HEK293 (cell line): ENCODE data around the gene ADA.

Experiments used
- CTCF ChIP-seq: fragments of 450-650 bp; formaldehyde crosslinking; IDR thresholded peaks from 2 replicates; pipeline ENCODE4 v1.5.1; 2016; ENCODE audit warnings: missing biosample characterization, missing genetic modification characterization
- MYNN ChIP-seq: fragments of 450-650 bp; formaldehyde crosslinking; IDR thresholded peaks from 2 replicates; pipeline ENCODE4 v1.5.1; 2016; ENCODE audit warnings: missing biosample characterization, missing genetic modification characterization, borderline replicate concordance
- REST ChIP-seq: fragments of 450-650 bp; formaldehyde crosslinking; IDR thresholded peaks from 2 replicates; pipeline ENCODE4 v1.5.1; 2016; ENCODE audit warnings: missing biosample characterization, missing genetic modification characterization
- ZBTB1 ChIP-seq: fragments of 450-650 bp; formaldehyde crosslinking; IDR thresholded peaks from 2 replicates; pipeline ENCODE4 v1.5.1; 2016; ENCODE audit warnings: missing biosample characterization, missing genetic modification characterization
- ZBTB21 ChIP-seq: fragments of 450-650 bp; formaldehyde crosslinking; IDR thresholded peaks from 2 replicates; pipeline ENCODE4 v1.5.1; 2017; ENCODE audit warnings: missing biosample characterization, missing genetic modification characterization
- ZNF324 ChIP-seq: fragments of 450-650 bp; formaldehyde crosslinking; IDR thresholded peaks from 2 replicates; pipeline ENCODE4 v1.5.1; 2016; ENCODE audit warnings: missing biosample characterization, missing genetic modification characterization
- ZNF335 ChIP-seq: fragments of 450-650 bp; formaldehyde crosslinking; conservative IDR thresholded peaks from 2 replicates; pipeline ENCODE4 v1.5.1; 2016; ENCODE audit warnings: missing biosample characterization, missing genetic modification characterization
- ZNF341 ChIP-seq: fragments of 450-650 bp; formaldehyde crosslinking; IDR thresholded peaks from 2 replicates; pipeline ENCODE4; 2016; ENCODE audit warnings: low read depth, missing biosample characterization, missing genetic modification characterization
- ZNF416 ChIP-seq: fragments of 450-650 bp; formaldehyde crosslinking; IDR thresholded peaks from 2 replicates; pipeline ENCODE4 v1.5.1; 2016; ENCODE audit warnings: missing biosample characterization, missing genetic modification characterization
- ZNF488 ChIP-seq: fragments of 450-650 bp; formaldehyde crosslinking; IDR thresholded peaks from 2 replicates; pipeline ENCODE4 v1.5.1; 2016; ENCODE audit warnings: missing biosample characterization, missing genetic modification characterization
- ZNF76 ChIP-seq: fragments of 450-650 bp; formaldehyde crosslinking; IDR thresholded peaks from 2 replicates; pipeline ENCODE4; 2016; ENCODE audit warnings: low read depth, missing biosample characterization, missing genetic modification characterization, borderline replicate concordance
- ZNF777 ChIP-seq: fragments of 450-650 bp; formaldehyde crosslinking; IDR thresholded peaks from 2 replicates; pipeline ENCODE4 v1.5.1; 2017; ENCODE audit warnings: missing biosample characterization, missing genetic modification characterization, borderline replicate concordance

- TF ChIP-seq ZNF416 (tag by site-specific recombination) (no peak), ZNF341 (tag by site-specific recombination) (no peak), ZNF777 (tag by site-specific recombination) (no peak), ZNF324 (tag by site-specific recombination) (no peak), CTCF (tag by site-specific recombination) (no peak), ZBTB21 (tag by site-specific recombination) (no peak), REST (tag by site-specific recombination) (no peak), ZBTB1 (tag by site-specific recombination) (no peak), MYNN (no peak), ZNF488 (tag by site-specific recombination) (no peak), ZNF76 (tag by site-specific recombination) (no peak), ZNF335 (no peak)
These were observed 31.5 kb downstream of the ADA start for GRCh38 chr20:44620030-44620429.
